AG04449 (cell line): ENCODE data around the gene PPP1R10.

Experiments
- CTCF ChIA-PET: fragments of 350-600 bp; formaldehyde crosslinking; extraction: SDS; loops from one replicate; lab custom pipeline; 2021; ENCODE audit warnings: antibody characterized with exemption; lab: Yijun Ruan, JAX
- POLR2A ChIA-PET: fragments of 400-600, 350-600 bp; formaldehyde crosslinking; extraction: SDS; loops from one replicate; lab custom pipeline; 2020; ENCODE audit warnings: antibody characterized with exemption, inconsistent platforms; lab: Yijun Ruan, JAX
- DNase-seq: peaks from one replicate; pipeline ENCODE4 v3.0.0-alpha.2; 2010; ENCODE audit warnings: low read depth, low spot score
- H3K4me3 ChIP-seq: 2 replicates; pipeline ENCODE4 v1.5.1; 2011; ENCODE audit warnings: low read depth, mild to moderate bottlenecking, control low read depth, low read length
- CTCF ChIP-seq: IDR thresholded peaks from one replicate; pipeline ENCODE4 v1.5.1; 2011; ENCODE audit warnings: mild to moderate bottlenecking, moderate library complexity, low read length, control low read depth, inconsistent platforms; ENCODE audit not compliant: insufficient read depth; ENCODE audit errors: missing control alignments

PPP1R10 gene

GRCh38 chr6:30554404-30554803, 62.6 kb downstream of the PPP1R10 start:
- H3K4me3 ChIP-seq = no peak overlapping the region; the same call in 1 of the 2 replicates
- TF ChIP-seq CTCF = no peak
- CTCF ChIA-PET = interaction anchor here (0.9 to 23.8 kb wide), 6 partner anchors 9 to 157 kb away, joined by 4 to 788 read pairs (median 9); no protein-coding TSS in a partner anchor
- DNase-seq = no peak
- POLR2A ChIA-PET = interaction anchor here (0.6 to 1.1 kb wide), 2 partner anchors 8 to 9 kb away, joined by 3 to 4 read pairs; no protein-coding TSS in a partner anchor
